ENCODE results near the gene IGFBP6.
A peak's percentile ranks its signal among the peaks of the same experiment; 100 is the strongest.

Gene IGFBP6

GRCh38 chr12:53059434-53060063 lies 37.9 kb upstream of the IGFBP6 start:
- DNase-seq (ENCODE audit: low spot score), result no peak

DNA sequence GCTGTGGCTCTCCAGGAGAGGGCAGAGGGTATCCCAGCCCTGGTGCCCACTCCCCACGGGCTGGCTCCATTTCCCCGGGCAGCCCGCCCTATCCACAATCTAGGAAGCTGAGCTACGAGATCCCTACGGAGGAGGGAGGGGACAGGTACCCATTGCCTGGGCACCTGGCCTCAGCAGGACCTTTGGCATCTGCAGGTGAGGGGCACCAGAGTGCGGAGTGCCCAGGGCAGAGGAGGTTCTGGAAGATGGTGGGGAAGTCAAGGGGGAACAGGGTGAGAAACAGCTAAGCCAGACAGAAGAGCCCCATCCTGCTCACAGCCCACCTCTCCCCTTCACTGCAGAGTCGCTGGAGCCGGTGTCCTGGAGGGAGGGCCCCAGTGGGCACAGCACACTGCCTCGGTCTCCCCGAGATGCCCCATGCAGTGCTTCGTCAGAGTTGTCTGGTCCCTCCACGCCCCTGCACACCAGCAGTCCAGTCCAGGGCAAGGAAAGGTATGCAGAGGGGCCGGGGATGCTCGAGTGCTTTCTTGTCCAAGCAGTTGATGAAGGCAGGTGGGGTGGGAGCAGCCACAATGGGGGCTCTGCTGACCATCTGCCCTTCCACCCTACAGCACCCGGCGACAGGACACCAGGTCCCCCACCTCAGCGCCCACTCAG lies 37.3 kb upstream of the IGFBP6 start:
- no peak for DNase-seq (ENCODE audit: low spot score)

DNA sequence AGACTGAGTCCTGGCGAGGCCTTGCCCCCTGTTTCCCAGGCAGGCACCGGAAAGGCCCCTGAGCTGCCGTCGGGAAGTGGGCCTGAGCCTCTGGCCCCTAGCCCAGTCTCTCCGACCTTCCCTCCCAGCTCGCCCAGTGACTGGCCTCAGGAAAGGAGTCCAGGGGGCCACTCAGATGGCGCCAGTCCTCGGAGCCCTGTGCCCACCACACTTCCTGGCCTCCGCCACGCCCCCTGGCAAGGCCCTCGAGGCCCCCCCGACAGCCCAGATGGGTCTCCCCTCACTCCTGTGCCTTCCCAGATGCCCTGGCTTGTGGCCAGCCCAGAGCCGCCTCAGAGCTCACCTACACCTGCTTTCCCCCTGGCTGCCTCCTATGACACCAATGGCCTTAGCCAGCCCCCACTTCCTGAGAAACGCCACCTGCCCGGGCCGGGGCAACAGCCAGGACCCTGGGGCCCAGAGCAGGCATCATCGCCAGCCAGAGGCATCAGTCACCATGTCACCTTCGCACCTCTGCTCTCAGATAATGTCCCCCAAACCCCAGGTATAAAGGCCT lies 36.7 kb upstream of the IGFBP6 start:
- no peak for DNase-seq (ENCODE audit: low spot score)

DNA sequence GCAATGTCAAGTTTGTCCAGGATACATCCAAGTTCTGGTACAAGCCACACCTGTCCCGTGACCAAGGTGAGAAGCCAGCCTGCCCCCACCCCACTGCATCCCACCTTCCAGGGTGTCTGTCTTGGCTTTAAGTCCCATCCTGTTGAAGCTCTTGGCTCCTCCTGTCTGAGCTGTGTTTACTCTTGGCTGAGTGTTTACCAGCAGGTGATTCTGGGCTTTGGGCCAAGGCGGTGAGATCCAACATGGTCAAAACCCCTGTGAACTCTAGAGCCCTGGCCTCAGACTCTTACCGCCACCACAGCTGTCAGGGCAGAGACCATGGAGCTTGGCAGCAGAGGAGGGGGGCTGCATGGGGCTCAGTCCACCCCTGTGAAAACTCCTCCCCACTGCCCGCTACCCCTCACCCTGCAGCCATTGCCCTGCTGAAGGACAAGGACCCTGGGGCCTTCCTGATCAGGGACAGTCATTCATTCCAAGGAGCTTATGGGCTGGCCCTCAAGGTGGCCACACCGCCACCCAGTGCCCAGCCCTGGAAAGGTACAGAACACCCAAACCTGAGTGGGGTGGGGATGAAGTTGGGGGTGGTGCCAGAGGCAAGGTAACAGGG lies 36.0 kb upstream of the IGFBP6 start:
- DNase-seq (ENCODE audit: low spot score), result no peak

GRCh38 chr12:53062011-53062961 lies 35.2 kb upstream of the IGFBP6 start:
- DNase-seq (ENCODE audit: low spot score), result no peak

GRCh38 chr12:53062977-53063707 lies 34.3 kb upstream of the IGFBP6 start:
- no peak for DNase-seq (ENCODE audit: low spot score)

GRCh38 chr12:53063708-53064612 lies 33.5 kb upstream of the IGFBP6 start:
- peak; percentile 56 for DNase-seq (ENCODE audit: low spot score)

DNA sequence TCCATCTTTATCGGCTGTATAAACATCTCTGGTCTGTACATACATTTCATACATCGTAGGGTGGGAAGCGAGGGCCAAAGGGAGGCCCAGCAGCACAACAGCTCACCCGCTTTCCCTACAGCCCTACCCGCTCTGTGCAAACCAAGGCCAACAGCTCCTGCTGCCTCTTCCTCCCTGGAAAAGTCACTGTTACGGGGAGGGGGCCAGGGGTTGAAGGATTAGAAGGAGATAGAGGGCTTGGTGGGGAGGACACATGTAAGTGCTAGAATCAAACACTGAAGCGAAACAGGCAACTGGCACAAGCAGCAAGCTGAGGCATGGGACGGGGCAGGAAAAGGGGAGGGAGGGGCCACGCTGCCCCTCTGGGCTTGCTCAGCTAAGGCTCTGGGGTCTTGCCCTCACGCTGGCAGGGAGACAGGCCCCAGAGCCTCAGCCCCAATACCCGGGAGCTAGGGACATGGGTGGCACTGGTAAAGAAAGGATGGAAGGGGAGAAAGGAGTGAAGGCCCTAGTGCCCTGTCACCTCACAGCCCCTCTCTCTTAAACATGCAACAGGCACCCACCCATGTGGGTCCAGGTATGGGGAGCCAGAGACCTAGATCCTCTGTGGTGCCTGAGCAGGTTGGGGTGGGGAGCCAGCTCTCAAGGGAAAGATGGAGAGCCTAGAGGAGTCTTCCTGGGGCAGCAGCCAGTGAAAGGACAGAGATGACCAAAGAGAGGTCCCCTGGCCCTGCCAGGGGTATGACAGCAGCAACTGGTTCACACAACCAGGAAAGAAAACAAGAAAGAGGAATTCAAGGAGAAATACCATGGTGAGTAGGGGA lies 32.6 kb upstream of the IGFBP6 start:
- no peak for DNase-seq (ENCODE audit: low spot score)

DNA sequence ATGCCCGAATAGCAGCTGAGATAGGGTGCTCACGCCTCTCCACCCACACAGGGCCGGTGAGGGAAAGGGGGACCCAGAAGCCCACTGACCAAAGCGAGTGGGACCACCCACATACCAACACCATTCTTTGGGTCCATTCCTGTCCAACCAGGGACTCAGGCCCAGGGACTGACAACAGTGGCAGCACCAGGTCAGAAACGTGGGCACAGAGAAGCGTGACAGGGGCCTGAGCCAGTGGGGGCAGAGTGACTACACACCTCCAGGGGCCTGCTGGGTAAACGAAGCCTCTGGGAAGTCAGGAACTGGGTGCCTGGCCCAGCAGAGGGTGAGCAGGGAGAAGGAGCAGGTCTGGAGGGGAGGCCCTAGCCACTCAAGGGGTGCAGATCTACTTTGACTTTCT lies 32.0 kb upstream of the IGFBP6 start:
- no peak for DNase-seq (ENCODE audit: low spot score)

GRCh38 chr12:53065975-53066931 lies 31.2 kb upstream of the IGFBP6 start:
- DNase-seq (ENCODE audit: low spot score), result peak; percentile 92

GRCh38 chr12:53067074-53067992 lies 30.1 kb upstream of the IGFBP6 start:
- no peak for DNase-seq (ENCODE audit: low spot score)

DNA sequence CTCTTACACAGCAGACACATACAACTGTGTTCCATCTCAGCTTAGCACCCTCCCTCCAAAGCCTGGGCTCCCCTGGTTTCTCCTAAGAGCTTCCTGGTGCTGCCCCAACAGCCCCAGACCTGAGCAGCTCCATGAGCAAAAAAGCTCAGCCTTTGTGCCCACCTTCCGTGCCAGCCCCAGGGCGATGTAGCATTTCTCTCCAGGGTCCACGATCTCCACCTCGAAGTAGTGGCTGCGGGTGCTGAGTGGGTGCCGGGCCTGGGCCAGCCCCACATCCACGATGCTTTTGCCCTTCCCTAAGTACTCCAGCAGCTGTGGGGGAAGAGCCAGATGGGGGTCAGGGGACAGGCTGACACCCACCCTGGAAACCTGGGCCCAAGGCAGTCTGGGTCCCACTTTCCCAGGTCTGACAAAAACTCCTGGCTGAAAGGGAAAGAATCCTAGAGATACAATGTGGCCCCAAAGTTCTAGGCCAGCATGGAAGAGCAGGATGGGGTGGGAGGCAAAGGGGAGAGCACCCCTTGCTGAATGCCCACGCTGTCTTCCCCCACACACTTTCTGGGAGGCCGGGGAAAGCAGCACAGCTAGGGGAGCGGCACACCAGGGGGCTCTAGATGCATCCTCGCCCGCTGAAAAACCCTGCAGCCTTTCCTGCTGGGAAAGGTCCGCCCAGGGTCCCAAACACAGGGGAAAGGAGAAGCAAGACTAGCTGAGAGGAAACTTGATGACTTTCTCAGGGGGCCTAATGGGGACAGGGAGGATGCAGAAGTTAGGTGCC lies 29.3 kb upstream of the IGFBP6 start:
- DNase-seq (ENCODE audit: low spot score), result no peak

DNA sequence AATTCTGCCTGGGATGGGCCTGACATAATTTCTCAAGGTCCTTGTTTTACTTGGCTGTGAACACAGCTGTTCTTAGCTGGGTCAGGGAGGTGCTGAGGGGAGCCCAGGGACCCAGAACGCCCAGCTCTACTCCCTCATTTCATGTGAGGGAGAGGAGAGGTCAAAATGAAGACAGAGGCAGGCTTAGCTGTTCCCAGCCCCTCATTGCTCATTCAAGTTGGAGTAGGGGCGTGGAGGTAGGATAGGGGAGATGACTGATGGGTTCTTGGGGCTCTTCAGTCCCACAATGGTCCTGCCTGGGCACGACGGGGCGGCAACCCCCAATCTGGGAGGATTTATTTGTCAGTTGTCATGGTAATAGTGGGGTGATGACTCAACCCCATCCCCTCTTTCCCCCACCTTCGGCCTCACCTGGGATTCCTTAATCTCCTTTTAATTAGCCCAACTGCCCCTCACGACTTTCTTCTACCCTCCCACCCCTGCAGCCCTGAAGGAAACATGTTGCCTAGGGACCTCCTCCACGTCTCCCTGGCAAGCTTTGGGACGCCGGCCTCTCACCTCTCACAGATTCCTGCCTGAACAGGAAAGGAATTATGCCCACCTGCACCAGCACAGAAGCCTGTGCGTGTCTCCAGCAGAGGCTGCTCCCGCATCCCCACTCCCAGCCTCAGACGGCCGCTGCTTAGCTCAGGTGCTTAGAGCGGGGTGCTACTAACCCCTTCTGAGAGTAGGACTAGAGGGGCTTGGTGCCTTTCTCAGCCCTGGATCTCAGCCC lies 28.5 kb upstream of the IGFBP6 start:
- DNase-seq (ENCODE audit: low spot score), result no peak

DNA sequence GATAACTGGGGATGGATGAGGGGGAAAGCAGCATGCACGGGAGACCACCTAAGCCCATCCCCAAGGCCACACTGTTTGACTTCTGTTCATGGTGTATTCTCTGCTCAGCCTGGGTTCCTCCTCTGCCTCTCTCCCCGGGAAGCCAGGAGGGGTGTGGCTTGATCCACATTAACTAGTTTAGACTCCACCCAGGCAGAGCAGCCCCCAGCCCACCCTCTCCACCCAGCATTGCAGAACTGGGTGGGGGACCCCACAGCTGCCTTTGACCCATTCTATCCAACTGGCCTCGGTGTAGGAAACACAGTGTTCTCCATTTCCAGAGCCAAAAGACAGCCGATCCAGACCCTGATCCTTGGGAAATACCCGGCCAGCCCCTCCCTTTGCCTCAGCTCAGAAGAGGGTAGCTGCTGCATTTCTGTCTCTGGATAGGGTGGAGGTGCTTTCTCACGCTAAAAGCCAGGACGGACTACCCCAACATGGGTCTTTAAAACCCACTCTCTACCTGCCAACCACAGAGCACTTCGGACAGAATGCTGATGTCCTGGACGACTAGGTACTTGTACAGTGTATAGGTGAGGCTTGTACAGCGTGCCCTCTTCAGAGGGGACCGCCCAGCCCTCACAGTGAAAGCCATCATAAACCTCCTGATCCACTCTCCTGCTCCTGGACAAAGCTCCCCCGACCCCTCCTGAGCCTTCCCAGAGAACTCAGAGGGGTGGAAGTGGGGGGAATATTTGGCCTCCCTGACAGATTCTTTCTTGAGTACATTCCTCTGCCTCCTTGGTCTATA lies 27.7 kb upstream of the IGFBP6 start:
- no peak for DNase-seq (ENCODE audit: low spot score)
